AG10803 (cell line): ENCODE data around the gene KLF13.

Source experiments
- DNase-seq: peaks from one replicate; pipeline ENCODE4 v3.0.0; 2010; ENCODE audit warnings: low read depth
- H3K4me3 ChIP-seq: 2 replicates; pipeline ENCODE4 v1.5.1; 2011; ENCODE audit warnings: mild to moderate bottlenecking, low read length, control low read depth
- CTCF ChIP-seq: conservative IDR thresholded peaks from 2 replicates; pipeline ENCODE4 v1.5.1; 2011; ENCODE audit warnings: mild to moderate bottlenecking, low read length, control low read depth, inconsistent platforms

KLF13 gene

GRCh38 chr15:31300981-31301672 lies 25.5 kb upstream of the KLF13 start:
- no peak for DNase-seq
- TF ChIP-seq CTCF, result no peak
- H3K4me3 ChIP-seq, result no peak overlapping the region

GRCh38 chr15:31301673-31301990 lies 25.0 kb upstream of the KLF13 start:
- no peak for DNase-seq
- H3K4me3 ChIP-seq, result no peak overlapping the region
- no peak for TF ChIP-seq CTCF

- no peak for TF ChIP-seq CTCF
- DNase-seq, result no peak
- no peak overlapping the region for H3K4me3 ChIP-seq
Measured at GRCh38 chr15:31302029-31302657, 24.5 kb upstream of the KLF13 start.

GRCh38 chr15:31302778-31303725 lies 23.6 kb upstream of the KLF13 start:
- DNase-seq, result peak; percentile 9
- TF ChIP-seq CTCF, result peak; percentile 19; the same call in 1 of the 2 replicates

GRCh38 chr15:31303726-31304648 lies 22.6 kb upstream of the KLF13 start:
- no peak overlapping the region for H3K4me3 ChIP-seq
- no peak for DNase-seq
- TF ChIP-seq CTCF, result no peak

More at GRCh38 chr15:31302778-31303725, 23.6 kb upstream of the KLF13 start:
- no peak overlapping the region for H3K4me3 ChIP-seq

- no peak for TF ChIP-seq CTCF
- DNase-seq, result no peak
- H3K4me3 ChIP-seq, result no peak overlapping the region
Measured at GRCh38 chr15:31304751-31305365, 21.8 kb upstream of the KLF13 start.
